Ishikawa (cell line): ENCODE measurements around the gene HSD17B14.

Experiments used
- CEBPB ChIP-seq: IDR thresholded peaks from 2 replicates; pipeline ENCODE4 v1.6.1; 2012
- CREB1 ChIP-seq: IDR thresholded peaks from 2 replicates; pipeline ENCODE4 v1.6.1; 2012; ENCODE audit warnings: low read depth
- EGR1 ChIP-seq: IDR thresholded peaks from 2 replicates; pipeline ENCODE4 v1.6.1; 2012
- EP300 ChIP-seq: IDR thresholded peaks from 2 replicates; pipeline ENCODE4 v1.6.1; 2012; ENCODE audit warnings: borderline replicate concordance
- FOXM1 ChIP-seq: IDR thresholded peaks from 2 replicates; pipeline ENCODE4 v1.6.1; 2012; ENCODE audit warnings: low read depth, borderline replicate concordance
- NFIC ChIP-seq: IDR thresholded peaks from 2 replicates; pipeline ENCODE4 v1.6.1; 2012
- RAD21 ChIP-seq: IDR thresholded peaks from 2 replicates; pipeline ENCODE4 v1.6.1; 2012; ENCODE audit warnings: low read depth
- TAF1 ChIP-seq: IDR thresholded peaks from 2 replicates; pipeline ENCODE4 v1.6.1; 2012; ENCODE audit warnings: low read depth, mild to moderate bottlenecking
- TCF12 ChIP-seq: IDR thresholded peaks from 2 replicates; pipeline ENCODE4 v1.6.1; 2012; ENCODE audit warnings: low read depth
- TEAD4 ChIP-seq: IDR thresholded peaks from 2 replicates; pipeline ENCODE4 v1.6.1; 2012
- YY1 ChIP-seq: IDR thresholded peaks from 2 replicates; pipeline ENCODE4 v1.6.1; 2012; ENCODE audit warnings: low read depth
- ZBTB7A ChIP-seq: IDR thresholded peaks from 2 replicates; pipeline ENCODE4 v1.6.1; 2012; ENCODE audit warnings: low read depth
- TF ChIP-seq, protein P1 (sequence below): IDR thresholded peaks from 2 replicates; pipeline ENCODE4 v1.6.1; 2012
- TF ChIP-seq, protein P2 (sequence below): IDR thresholded peaks from 2 replicates; pipeline ENCODE4 v1.6.1; 2012
- TF ChIP-seq, protein P3 (sequence below): IDR thresholded peaks from 2 replicates; pipeline ENCODE4 v1.6.1; 2012; ENCODE audit warnings: low read depth, mild to moderate bottlenecking

Gene HSD17B14

DNA sequence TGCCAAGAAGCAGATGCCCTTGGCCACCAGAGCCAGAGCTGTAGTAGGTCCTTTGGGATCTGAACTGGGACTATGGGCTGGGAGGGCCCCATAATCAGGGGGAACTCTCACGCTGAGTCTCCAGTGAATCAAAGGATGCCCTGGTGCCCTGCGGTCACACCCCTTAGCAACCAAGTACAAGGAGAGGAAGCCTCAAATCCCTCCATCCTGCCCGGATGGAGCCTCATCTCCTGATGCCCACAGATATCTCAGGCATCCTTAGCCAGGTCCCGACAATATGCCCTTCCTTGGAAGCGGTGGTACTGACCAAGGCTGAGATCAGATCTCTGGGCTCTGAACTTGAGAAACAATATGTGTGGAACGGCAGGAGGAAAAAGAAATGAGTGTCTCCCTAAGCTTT is 30.4 kb upstream of the HSD17B14 start:
- TF ChIP-seq, protein P1, sequence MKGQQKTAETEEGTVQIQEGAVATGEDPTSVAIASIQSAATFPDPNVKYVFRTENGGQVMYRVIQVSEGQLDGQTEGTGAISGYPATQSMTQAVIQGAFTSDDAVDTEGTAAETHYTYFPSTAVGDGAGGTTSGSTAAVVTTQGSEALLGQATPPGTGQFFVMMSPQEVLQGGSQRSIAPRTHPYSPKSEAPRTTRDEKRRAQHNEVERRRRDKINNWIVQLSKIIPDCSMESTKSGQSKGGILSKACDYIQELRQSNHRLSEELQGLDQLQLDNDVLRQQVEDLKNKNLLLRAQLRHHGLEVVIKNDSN: no peak
- TF ChIP-seq CEBPB: no peak
- TF ChIP-seq, protein P2, sequence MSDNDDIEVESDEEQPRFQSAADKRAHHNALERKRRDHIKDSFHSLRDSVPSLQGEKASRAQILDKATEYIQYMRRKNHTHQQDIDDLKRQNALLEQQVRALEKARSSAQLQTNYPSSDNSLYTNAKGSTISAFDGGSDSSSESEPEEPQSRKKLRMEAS: no peak

DNA sequence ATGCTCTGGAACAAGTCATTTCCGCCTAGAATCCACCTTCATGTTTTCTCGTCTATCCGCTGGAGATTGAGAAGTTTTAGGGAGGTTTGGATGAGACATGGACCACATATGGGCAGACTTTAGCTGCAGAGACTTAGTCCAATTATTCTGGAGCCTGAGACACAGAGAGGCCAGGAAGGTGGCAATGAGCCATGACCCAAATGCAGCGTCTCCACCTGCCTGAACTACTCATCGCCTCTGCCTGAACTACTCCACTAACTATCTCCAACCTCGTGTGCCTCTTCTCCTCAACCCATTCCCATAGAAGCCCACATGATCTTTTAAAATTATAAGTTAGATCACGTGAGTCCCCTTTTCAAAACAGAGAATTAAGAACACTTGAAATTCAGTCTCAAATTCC is 26.5 kb upstream of the HSD17B14 start:
- TF ChIP-seq NFIC: no peak
- TF ChIP-seq CREB1: no peak
- no peak for TF ChIP-seq TAF1
- no peak for TF ChIP-seq EP300
- no peak for TF ChIP-seq TEAD4
- TF ChIP-seq YY1: no peak
- no peak for TF ChIP-seq TCF12
- TF ChIP-seq RAD21: no peak
- no peak for TF ChIP-seq EGR1
- no peak for TF ChIP-seq CEBPB
- TF ChIP-seq, protein P1: no peak
- TF ChIP-seq, protein P2: no peak
- no peak for TF ChIP-seq ZBTB7A
- TF ChIP-seq FOXM1: no peak
- TF ChIP-seq, protein P3, sequence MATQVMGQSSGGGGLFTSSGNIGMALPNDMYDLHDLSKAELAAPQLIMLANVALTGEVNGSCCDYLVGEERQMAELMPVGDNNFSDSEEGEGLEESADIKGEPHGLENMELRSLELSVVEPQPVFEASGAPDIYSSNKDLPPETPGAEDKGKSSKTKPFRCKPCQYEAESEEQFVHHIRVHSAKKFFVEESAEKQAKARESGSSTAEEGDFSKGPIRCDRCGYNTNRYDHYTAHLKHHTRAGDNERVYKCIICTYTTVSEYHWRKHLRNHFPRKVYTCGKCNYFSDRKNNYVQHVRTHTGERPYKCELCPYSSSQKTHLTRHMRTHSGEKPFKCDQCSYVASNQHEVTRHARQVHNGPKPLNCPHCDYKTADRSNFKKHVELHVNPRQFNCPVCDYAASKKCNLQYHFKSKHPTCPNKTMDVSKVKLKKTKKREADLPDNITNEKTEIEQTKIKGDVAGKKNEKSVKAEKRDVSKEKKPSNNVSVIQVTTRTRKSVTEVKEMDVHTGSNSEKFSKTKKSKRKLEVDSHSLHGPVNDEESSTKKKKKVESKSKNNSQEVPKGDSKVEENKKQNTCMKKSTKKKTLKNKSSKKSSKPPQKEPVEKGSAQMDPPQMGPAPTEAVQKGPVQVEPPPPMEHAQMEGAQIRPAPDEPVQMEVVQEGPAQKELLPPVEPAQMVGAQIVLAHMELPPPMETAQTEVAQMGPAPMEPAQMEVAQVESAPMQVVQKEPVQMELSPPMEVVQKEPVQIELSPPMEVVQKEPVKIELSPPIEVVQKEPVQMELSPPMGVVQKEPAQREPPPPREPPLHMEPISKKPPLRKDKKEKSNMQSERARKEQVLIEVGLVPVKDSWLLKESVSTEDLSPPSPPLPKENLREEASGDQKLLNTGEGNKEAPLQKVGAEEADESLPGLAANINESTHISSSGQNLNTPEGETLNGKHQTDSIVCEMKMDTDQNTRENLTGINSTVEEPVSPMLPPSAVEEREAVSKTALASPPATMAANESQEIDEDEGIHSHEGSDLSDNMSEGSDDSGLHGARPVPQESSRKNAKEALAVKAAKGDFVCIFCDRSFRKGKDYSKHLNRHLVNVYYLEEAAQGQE: no peak

DNA sequence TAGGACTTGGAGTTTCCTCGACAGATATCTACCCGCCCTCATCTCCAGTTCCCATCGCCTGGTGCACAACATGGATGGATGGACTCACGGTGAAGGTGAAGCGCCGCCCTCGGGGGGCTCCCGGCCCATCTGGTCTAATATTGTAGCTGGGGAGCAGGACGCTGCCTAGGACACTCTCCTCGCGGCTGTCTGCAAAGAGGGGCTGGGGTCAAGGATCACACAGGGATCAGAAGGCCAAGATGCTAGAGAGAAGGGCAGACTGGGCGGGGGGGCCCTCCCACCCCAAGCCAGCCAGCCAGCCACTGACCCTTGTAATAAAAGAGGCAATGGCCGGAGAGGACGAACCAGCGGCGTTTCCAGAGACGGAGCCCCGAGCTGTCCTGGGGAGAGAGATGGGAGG is 25.0 kb upstream of the HSD17B14 start:
- TF ChIP-seq YY1: no peak
- no peak for TF ChIP-seq ZBTB7A
- TF ChIP-seq CEBPB: no peak
- no peak for TF ChIP-seq EGR1
- TF ChIP-seq, protein P2: no peak
- no peak for TF ChIP-seq TCF12
- no peak for TF ChIP-seq TEAD4
- TF ChIP-seq, protein P1: no peak
- no peak for TF ChIP-seq TAF1
- no peak for TF ChIP-seq FOXM1
- TF ChIP-seq, protein P3: no peak

DNA sequence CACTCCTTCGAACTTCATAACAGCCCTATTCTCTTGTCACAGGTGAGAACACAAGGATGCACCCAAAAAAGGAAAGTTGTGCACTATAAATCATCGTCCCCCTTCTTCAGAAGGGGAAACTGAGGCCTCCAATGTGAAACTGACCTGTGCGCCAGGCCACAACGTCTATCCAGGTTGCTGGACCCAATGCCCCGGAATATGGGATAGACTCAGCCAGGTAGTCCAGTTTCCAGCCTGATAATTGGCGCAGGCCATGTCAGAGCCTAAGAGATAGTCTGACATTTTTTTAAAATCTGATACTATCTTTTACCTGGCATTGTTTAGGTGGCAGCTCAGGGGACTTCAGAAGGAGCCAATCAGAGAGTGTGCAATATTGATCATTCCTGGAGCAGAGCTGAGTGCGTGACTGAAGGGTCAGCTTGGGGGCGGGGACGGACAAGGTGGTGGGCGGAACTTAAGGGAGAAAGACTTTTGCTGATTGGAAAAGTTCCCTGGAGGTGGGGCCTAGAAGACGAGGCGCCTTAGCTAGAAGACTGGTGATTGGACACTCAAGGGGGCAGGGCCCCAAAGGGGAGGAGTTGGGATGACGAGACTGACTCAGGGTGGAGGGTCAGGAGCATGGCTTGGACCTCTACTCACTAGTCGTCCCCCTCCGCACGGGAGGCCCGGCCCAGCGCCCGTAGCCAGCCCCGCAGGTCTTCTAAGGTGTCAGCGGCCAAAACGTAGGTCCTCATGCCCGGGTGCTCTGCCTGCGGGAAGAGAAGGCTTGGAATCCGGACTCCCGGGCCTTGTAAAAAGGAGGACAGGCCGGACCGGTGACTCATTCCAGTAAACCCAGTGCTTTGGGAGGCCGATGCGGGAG is 23.7 kb upstream of the HSD17B14 start:
- TF ChIP-seq, protein P2: no peak
- TF ChIP-seq ZBTB7A (no peak), RAD21 (no peak), FOXM1 (no peak), NFIC (no peak), TEAD4 (no peak), TAF1 (no peak), EGR1 (no peak)
- TF ChIP-seq, protein P1: no peak
